ENCODE data around the gene USP15. TPM values are rescaled to one million over a fixed set of nuclear protein-coding genes. Genes with fewer than 3 reads are reported as not detected.

The USP15 gene
- total and polyA plus RNA-seq, 2 experiments from 2014 or later, result 48.3 to 54.4 TPM

DNA sequence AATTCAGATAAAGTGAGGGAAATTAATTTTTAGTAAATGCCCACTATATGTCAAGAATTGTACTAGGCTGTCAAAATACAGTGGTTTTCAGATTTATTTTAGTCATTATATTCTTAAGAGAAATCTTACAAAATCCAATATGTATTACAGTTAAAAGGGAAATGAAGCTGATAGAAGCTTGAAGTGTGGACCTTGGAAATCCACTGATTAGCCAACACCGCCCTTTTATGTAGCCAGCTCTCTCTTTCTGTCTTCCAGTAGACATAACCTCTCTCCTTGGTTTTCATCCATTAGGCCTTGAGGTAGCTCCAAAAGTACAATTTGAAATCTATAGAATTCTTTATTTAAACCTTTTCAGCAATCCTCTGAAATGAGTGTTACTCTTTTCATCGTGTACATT, 63.2 kb downstream of the USP15 start:
- in situ Hi-C loops (cut with MboI), result no loop called here
- H3K4me3 ChIP-seq, result no peak overlapping the region
- DNase-seq, result no peak
- no peaks in the 10 kb centered on the region for H3K9me2 ChIP-seq (ENCODE audit: insufficient read depth)
- no peaks in the 10 kb centered on the region for H3F3A ChIP-seq (ENCODE audit: insufficient read depth)
- no peak overlapping the region for H3K27ac ChIP-seq
- H3K4me2 ChIP-seq (ENCODE audit: unreplicated experiment), result no peak overlapping the region
- H3K4me1 ChIP-seq (ENCODE audit: insufficient read depth), result no peaks in the 10 kb centered on the region
- H2AFZ ChIP-seq, result no peak overlapping the region
- no peak overlapping the region for H3K9ac ChIP-seq
- no peaks in the 10 kb centered on the region for H3K9me3 ChIP-seq (ENCODE audit: low read depth)
- H3K27me3 ChIP-seq (replicated peaks; ENCODE audit: insufficient read depth), result no peaks in the 10 kb centered on the region
- TF ChIP-seq EZH2phosphoT487 (IDR thresholded peaks at IDR 0.05; ENCODE audit: insufficient read depth, low read depth) (no peak), EZH2 (IDR thresholded peaks at IDR 0.05; ENCODE audit: insufficient read depth, poor library complexity, severe bottlenecking) (no peak)
- H4K20me1 ChIP-seq (ENCODE audit: insufficient read depth), result no peaks in the 10 kb centered on the region
- peaks cover 40% of the 10 kb centered on the region for H3K79me2 ChIP-seq (ENCODE audit: insufficient read depth)
- peaks cover 49% of the 10 kb centered on the region for H3K36me3 ChIP-seq (ENCODE audit: low read depth)
- 69 to 71% methylated on average over 2 of the region's 2 CpGs for WGBS, 2 experiments (ENCODE audit: low coverage in 1 of 2, low lambda C conversion rate in 2 of 2, missing lambda C conversion rate in 2 of 2)

DNA sequence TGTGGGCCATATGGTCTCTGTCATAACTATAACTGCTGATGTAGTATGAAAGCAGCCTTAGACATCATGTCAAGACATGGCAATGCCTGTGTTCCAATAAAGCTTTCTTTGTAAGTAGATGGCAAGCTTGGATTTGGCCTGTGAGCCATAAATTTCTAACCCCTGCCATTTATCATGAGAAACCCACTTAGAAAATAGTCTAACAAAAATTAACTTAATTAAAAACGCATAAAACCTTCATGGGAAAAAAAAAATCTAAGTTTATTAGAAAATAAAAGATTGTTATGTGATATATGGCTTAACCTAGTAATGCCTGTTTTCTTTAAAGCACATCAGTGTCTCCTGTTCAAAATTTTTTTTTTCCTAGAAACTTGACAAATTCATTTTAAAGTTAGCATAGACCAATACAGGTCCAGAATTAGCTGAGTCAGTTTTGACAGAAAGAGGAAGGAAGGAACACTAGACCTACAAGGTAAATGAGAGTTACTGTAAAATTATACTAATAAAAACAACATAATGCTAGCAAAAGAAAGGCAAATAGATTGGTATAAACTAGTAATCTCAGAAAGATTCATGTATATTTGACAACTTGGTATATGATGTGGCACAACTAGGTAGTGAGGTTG, 68.2 kb downstream of the USP15 start:
- Histone ChIP-seq H3K4me3 (no peak overlapping the region), H4K20me1 (ENCODE audit: insufficient read depth) (no peaks in the 10 kb centered on the region), H3K9me3 (ENCODE audit: low read depth) (no peaks in the 10 kb centered on the region), H3K4me2 (ENCODE audit: unreplicated experiment) (no peak overlapping the region), H2AFZ (no peak overlapping the region), H3K9me2 (ENCODE audit: insufficient read depth) (no peaks in the 10 kb centered on the region), H3K4me1 (ENCODE audit: insufficient read depth) (0 out of 2 replicates have a peak, but pooled peaks cover 7% of the 10 kb centered on the region), H3F3A (ENCODE audit: insufficient read depth) (peaks cover 19% of the 10 kb centered on the region; the same call in 1 of the 2 replicates), H3K79me2 (ENCODE audit: insufficient read depth) (peaks cover 27% of the 10 kb centered on the region), H3K27me3 (replicated peaks; ENCODE audit: insufficient read depth) (no peaks in the 10 kb centered on the region), H3K27ac (no peak overlapping the region), H3K9ac (no peak overlapping the region), H3K36me3 (ENCODE audit: low read depth) (peaks cover 31% of the 10 kb centered on the region)
- in situ Hi-C loops (cut with MboI), result no loop called here
- 98 to 100% methylated on average over 1 of the region's 1 CpG for WGBS, 2 experiments (ENCODE audit: low coverage in 1 of 2, low lambda C conversion rate in 2 of 2, missing lambda C conversion rate in 2 of 2)
- DNase-seq, result no peak
- TF ChIP-seq EZH2phosphoT487 (IDR thresholded peaks at IDR 0.05; ENCODE audit: insufficient read depth, low read depth) (no peak), EZH2 (IDR thresholded peaks at IDR 0.05; ENCODE audit: insufficient read depth, poor library complexity, severe bottlenecking) (no peak)

DNA sequence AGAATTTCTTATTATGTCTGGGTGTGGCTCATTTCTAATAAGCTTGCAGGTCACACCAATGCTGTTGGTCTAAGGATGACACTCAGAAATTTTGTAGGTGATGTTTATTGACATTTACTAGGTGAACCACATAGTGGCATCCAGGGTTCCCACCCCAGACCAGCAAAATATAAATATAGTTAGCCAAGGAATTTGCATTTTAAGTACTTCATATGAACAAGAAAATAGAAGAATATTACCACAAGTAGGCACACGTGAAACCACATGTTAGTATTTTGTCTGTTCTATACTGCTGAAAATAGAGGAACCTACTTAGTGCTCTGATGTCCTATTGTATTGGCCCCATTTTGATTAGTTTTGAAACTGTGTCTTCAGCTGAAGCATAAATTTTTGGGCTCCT, 71.1 kb downstream of the USP15 start:
- H3F3A ChIP-seq (ENCODE audit: insufficient read depth), result peaks cover 19% of the 10 kb centered on the region; the same call in 1 of the 2 replicates

DNA sequence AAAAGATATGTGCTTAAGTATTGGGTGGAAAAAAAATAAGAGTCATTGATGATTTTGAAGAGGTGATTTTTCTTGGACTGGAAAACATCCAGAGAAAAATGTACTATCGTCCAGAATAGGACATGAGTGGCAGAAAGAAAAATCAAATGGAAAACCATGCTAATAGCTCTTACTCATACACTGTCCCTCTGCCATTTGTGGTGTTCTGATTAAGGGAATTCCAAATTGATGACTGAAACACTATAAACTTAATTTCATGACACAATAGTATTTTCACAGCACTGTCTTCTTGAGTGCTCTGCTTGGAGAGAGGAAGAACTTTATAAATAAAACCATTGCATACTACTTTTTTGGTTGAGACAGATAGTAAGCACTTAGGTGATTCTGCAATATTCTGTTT, 72.4 kb downstream of the USP15 start:
- peaks cover 57% of the 10 kb centered on the region for H3K79me2 ChIP-seq (ENCODE audit: insufficient read depth)
- no peaks in the 10 kb centered on the region for H3K27me3 ChIP-seq (replicated peaks; ENCODE audit: insufficient read depth)
- no peaks in the 10 kb centered on the region for H3K9me2 ChIP-seq (ENCODE audit: insufficient read depth)
- TF ChIP-seq EZH2 (IDR thresholded peaks at IDR 0.05; ENCODE audit: insufficient read depth, poor library complexity, severe bottlenecking) (no peak), EZH2phosphoT487 (IDR thresholded peaks at IDR 0.05; ENCODE audit: insufficient read depth, low read depth) (no peak)
- H3K4me3 ChIP-seq, result no peak overlapping the region
- no peak overlapping the region for H3K4me2 ChIP-seq (ENCODE audit: unreplicated experiment)
- peak; percentile 75 for DNase-seq
- no peak overlapping the region for H3K9ac ChIP-seq
- no peaks in the 10 kb centered on the region for H4K20me1 ChIP-seq (ENCODE audit: insufficient read depth)
- peak overlapping the region; percentile 33 for H3K27ac ChIP-seq
- no peak overlapping the region for H2AFZ ChIP-seq
- peaks cover 19% of the 10 kb centered on the region; the same call in 1 of the 2 replicates for H3F3A ChIP-seq (ENCODE audit: insufficient read depth)
- peaks cover 9% of the 10 kb centered on the region; the same call in 1 of the 2 replicates for H3K36me3 ChIP-seq (ENCODE audit: low read depth)
- in situ Hi-C loops (cut with MboI), result no loop called here
- 0 out of 2 replicates have a peak, but pooled peaks cover 7% of the 10 kb centered on the region for H3K4me1 ChIP-seq (ENCODE audit: insufficient read depth)
- no peaks in the 10 kb centered on the region for H3K9me3 ChIP-seq (ENCODE audit: low read depth)
- WGBS, 2 experiments (ENCODE audit: low coverage in 1 of 2, low lambda C conversion rate in 2 of 2, missing lambda C conversion rate in 2 of 2), result 4 to 9% methylated on average over 1 of the region's 1 CpG

More for the DNA sequence above, 71.1 kb downstream of the USP15 start:
- 96 to 100% methylated on average over 1 of the region's 1 CpG for WGBS, 2 experiments (ENCODE audit: low coverage in 1 of 2, low lambda C conversion rate in 2 of 2, missing lambda C conversion rate in 2 of 2)
- no peak overlapping the region for H3K4me2 ChIP-seq (ENCODE audit: unreplicated experiment)
- H3K9me2 ChIP-seq (ENCODE audit: insufficient read depth), result no peaks in the 10 kb centered on the region
- H3K79me2 ChIP-seq (ENCODE audit: insufficient read depth), result peaks cover 44% of the 10 kb centered on the region
- no peak overlapping the region for H3K4me3 ChIP-seq
- H3K9ac ChIP-seq, result no peak overlapping the region
- no peaks in the 10 kb centered on the region for H3K9me3 ChIP-seq (ENCODE audit: low read depth)
- H2AFZ ChIP-seq, result no peak overlapping the region
- 0 out of 2 replicates have a peak, but pooled peaks cover 7% of the 10 kb centered on the region for H3K4me1 ChIP-seq (ENCODE audit: insufficient read depth)
- no peak for DNase-seq
- H4K20me1 ChIP-seq (ENCODE audit: insufficient read depth), result no peaks in the 10 kb centered on the region
- H3K36me3 ChIP-seq (ENCODE audit: low read depth), result peaks cover 14% of the 10 kb centered on the region; the same call in 1 of the 2 replicates
- in situ Hi-C loops (cut with MboI), result no loop called here
- H3K27ac ChIP-seq, result no peak overlapping the region
- TF ChIP-seq EZH2 (IDR thresholded peaks at IDR 0.05; ENCODE audit: insufficient read depth, poor library complexity, severe bottlenecking), result no peak
- no peak for TF ChIP-seq EZH2phosphoT487 (IDR thresholded peaks at IDR 0.05; ENCODE audit: insufficient read depth, low read depth)
- H3K27me3 ChIP-seq (replicated peaks; ENCODE audit: insufficient read depth), result no peaks in the 10 kb centered on the region
